HepG2 (cell line): ENCODE results near the gene ZFP90. TPM values are rescaled to one million over a fixed set of nuclear protein-coding genes. Genes with fewer than 3 reads are reported as not detected.

Source experiments
- ADNP ChIP-seq: sonication (generic); formaldehyde crosslinking; IDR thresholded peaks from 2 replicates; pipeline ENCODE4 v1.4.0; 2020; ENCODE audit warnings: missing genetic modification reagents
- CBX5 ChIP-seq: sonication (generic); formaldehyde crosslinking; IDR thresholded peaks from 2 replicates; pipeline ENCODE4 v1.4.0; 2020; ENCODE audit warnings: missing genetic modification reagents, borderline replicate concordance
- E2F1 ChIP-seq: sonication (generic); formaldehyde crosslinking; IDR thresholded peaks from 2 replicates; pipeline ENCODE4 v1.5.0; 2020; ENCODE audit warnings: missing genetic modification reagents
- EHMT2 ChIP-seq: fragments of 200-600 bp; sonication (generic); IDR thresholded peaks from 2 replicates; pipeline ENCODE4 v1.7.0; 2017; ENCODE audit warnings: antibody characterized with exemption, low read depth, low read length, borderline replicate concordance
- FOXP1 ChIP-seq, 2 experiments: fragments of 450-650 bp in 1 of 2; IDR thresholded peaks; 2 replicates each; pipeline ENCODE4 v1.6.1; 2017 to 2018; ENCODE audit warnings: antibody characterized with exemption in 1 of 2
- PRDM4 ChIP-seq: sonication (generic); formaldehyde crosslinking; IDR thresholded peaks from 2 replicates; pipeline ENCODE4 v1.9.0; 2021; ENCODE audit warnings: missing genetic modification reagents, borderline replicate concordance
- U2AF2 ChIP-seq: fragments of 200-400 bp; formaldehyde crosslinking; IDR thresholded peaks from 2 replicates; pipeline ENCODE4 v1.6.1; 2017; ENCODE audit warnings: low read depth, mild to moderate bottlenecking, low read length
- ZNF205 ChIP-seq: IDR thresholded peaks from 2 replicates; pipeline ENCODE4 v1.6.1; 2018; ENCODE audit warnings: missing biosample characterization, missing genetic modification reagents
- ZNF331 ChIP-seq: sonication (generic); formaldehyde crosslinking; IDR thresholded peaks from 2 replicates; pipeline ENCODE4 v1.4.0; 2020; ENCODE audit warnings: missing genetic modification reagents
- ZNF543 ChIP-seq: sonication (generic); formaldehyde crosslinking; IDR thresholded peaks from 2 replicates; pipeline ENCODE4 v1.4.0; 2020; ENCODE audit warnings: mild to moderate bottlenecking, missing genetic modification reagents
- ZNF562 ChIP-seq: sonication (generic); formaldehyde crosslinking; IDR thresholded peaks from 2 replicates; pipeline ENCODE4 v1.8.0; 2022; ENCODE audit warnings: missing genetic modification reagents, borderline replicate concordance
- ZNF572 ChIP-seq: sonication (generic); formaldehyde crosslinking; IDR thresholded peaks from 2 replicates; pipeline ENCODE4 v1.5.1; 2020; ENCODE audit warnings: mild to moderate bottlenecking, missing genetic modification reagents
- ZNF790 ChIP-seq: sonication (generic); formaldehyde crosslinking; IDR thresholded peaks from 2 replicates; pipeline ENCODE4 v1.8.0; 2022; ENCODE audit warnings: missing genetic modification reagents, mild to moderate bottlenecking, borderline replicate concordance
- polyA plus RNA-seq, 8 experiments: library from polyadenylated mRNA; depleted of rRNA in 3 of 8; stranded (reverse) in 7 of 8; unstranded in 1 of 8; fragments of >200 nt; fragmentation: Illumina TruSeq in 4 of 8; extraction: Trizol in 4 of 8; gene quantifications; 2 replicates each; pipeline versions ENCODE4 v1.2.1 to v1.2.3, GENCODE V29; 2011 to 2016; ENCODE audit warnings: low read depth in 4 of 8, missing spikeins in 1 of 8, mixed read lengths in 1 of 8; ENCODE audit not compliant: insufficient read depth in 1 of 8
- total RNA-seq, 5 experiments: library from RNA; depleted of rRNA; stranded (reverse); fragments of >200 nt; fragmentation: Illumina TruSeq; extraction: Trizol; gene quantifications; 2 replicates each; pipeline ENCODE4 v1.2.3, GENCODE V29; 2016; ENCODE audit warnings: low read depth in 1 of 5
- TF ChIP-seq, protein P1 (sequence below): sonication (generic); formaldehyde crosslinking; IDR thresholded peaks from 2 replicates; pipeline ENCODE4 v1.4.0; 2020; ENCODE audit warnings: mild to moderate bottlenecking, missing genetic modification reagents
- TF ChIP-seq, protein P2 (sequence below): sonication (generic); formaldehyde crosslinking; IDR thresholded peaks from 2 replicates; pipeline ENCODE4 v1.8.1; 2023; ENCODE audit warnings: mild to moderate bottlenecking, missing genetic modification reagents
- TF ChIP-seq, protein P3 (sequence below): sonication (generic); formaldehyde crosslinking; IDR thresholded peaks from 2 replicates; pipeline ENCODE4 v1.4.0; 2020; ENCODE audit warnings: low read depth, mild to moderate bottlenecking, missing genetic modification reagents

ZFP90 gene
- total and polyA plus RNA-seq, 2 of the 13 experiments (the other 11 are each of a cell fraction or from before 2014, with no cell fraction given): 17.6 to 18.9 TPM

DNA sequence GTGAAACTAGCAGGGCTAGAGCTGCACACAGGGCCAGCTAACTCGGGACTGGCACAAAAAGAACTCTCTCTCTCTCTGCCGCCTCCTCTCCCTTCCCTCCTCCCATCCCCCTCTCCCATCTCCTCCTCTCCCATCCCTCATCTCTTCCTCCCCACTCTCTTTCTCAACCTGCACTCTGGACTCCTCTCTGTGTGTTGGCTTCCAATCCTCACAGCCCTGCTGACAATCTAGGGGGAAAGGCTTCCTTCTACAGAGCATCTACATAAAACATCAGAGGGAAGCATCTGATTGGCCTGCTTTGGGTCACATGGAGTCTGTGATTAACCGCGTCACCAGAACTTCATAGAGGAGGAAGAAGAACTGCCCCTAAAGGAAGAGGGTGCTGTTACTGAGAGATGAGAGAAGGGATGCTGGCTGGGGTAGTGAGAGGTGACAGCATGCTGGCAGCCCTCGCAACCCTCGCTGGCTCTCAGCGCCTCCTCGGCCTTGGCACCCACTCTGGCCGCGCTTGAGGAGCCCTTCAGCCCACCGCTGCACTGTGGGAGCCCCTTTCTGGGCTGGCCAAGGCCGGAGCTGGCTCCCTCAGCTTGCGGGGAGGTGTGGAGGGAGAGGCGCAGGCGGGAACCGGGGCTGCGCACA is 12.8 kb upstream of the ZFP90 start (continued):
- TF ChIP-seq, protein P1, sequence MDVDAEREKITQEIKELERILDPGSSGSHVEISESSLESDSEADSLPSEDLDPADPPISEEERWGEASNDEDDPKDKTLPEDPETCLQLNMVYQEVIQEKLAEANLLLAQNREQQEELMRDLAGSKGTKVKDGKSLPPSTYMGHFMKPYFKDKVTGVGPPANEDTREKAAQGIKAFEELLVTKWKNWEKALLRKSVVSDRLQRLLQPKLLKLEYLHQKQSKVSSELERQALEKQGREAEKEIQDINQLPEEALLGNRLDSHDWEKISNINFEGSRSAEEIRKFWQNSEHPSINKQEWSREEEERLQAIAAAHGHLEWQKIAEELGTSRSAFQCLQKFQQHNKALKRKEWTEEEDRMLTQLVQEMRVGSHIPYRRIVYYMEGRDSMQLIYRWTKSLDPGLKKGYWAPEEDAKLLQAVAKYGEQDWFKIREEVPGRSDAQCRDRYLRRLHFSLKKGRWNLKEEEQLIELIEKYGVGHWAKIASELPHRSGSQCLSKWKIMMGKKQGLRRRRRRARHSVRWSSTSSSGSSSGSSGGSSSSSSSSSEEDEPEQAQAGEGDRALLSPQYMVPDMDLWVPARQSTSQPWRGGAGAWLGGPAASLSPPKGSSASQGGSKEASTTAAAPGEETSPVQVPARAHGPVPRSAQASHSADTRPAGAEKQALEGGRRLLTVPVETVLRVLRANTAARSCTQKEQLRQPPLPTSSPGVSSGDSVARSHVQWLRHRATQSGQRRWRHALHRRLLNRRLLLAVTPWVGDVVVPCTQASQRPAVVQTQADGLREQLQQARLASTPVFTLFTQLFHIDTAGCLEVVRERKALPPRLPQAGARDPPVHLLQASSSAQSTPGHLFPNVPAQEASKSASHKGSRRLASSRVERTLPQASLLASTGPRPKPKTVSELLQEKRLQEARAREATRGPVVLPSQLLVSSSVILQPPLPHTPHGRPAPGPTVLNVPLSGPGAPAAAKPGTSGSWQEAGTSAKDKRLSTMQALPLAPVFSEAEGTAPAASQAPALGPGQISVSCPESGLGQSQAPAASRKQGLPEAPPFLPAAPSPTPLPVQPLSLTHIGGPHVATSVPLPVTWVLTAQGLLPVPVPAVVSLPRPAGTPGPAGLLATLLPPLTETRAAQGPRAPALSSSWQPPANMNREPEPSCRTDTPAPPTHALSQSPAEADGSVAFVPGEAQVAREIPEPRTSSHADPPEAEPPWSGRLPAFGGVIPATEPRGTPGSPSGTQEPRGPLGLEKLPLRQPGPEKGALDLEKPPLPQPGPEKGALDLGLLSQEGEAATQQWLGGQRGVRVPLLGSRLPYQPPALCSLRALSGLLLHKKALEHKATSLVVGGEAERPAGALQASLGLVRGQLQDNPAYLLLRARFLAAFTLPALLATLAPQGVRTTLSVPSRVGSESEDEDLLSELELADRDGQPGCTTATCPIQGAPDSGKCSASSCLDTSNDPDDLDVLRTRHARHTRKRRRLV (CRISPR knock-in tag): no peak
- TF ChIP-seq, protein P2, sequence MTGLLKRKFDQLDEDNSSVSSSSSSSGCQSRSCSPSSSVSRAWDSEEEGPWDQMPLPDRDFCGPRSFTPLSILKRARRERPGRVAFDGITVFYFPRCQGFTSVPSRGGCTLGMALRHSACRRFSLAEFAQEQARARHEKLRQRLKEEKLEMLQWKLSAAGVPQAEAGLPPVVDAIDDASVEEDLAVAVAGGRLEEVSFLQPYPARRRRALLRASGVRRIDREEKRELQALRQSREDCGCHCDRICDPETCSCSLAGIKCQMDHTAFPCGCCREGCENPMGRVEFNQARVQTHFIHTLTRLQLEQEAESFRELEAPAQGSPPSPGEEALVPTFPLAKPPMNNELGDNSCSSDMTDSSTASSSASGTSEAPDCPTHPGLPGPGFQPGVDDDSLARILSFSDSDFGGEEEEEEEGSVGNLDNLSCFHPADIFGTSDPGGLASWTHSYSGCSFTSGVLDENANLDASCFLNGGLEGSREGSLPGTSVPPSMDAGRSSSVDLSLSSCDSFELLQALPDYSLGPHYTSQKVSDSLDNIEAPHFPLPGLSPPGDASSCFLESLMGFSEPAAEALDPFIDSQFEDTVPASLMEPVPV (CRISPR knock-in tag): no peak
- TF ChIP-seq, protein P3, sequence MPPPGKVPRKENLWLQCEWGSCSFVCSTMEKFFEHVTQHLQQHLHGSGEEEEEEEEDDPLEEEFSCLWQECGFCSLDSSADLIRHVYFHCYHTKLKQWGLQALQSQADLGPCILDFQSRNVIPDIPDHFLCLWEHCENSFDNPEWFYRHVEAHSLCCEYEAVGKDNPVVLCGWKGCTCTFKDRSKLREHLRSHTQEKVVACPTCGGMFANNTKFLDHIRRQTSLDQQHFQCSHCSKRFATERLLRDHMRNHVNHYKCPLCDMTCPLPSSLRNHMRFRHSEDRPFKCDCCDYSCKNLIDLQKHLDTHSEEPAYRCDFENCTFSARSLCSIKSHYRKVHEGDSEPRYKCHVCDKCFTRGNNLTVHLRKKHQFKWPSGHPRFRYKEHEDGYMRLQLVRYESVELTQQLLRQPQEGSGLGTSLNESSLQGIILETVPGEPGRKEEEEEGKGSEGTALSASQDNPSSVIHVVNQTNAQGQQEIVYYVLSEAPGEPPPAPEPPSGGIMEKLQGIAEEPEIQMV: no peak
- TF ChIP-seq ZNF331 (CRISPR knock-in tag) (no peak), ZNF790 (CRISPR knock-in tag) (no peak), U2AF2 (no peak), ZNF562 (CRISPR knock-in tag) (no peak), ZNF205 (no peak), EHMT2 (no peak), CBX5 (CRISPR knock-in tag) (no peak), ZNF572 (CRISPR knock-in tag) (no peak), ADNP (CRISPR knock-in tag) (no peak), PRDM4 (no peak), E2F1 (CRISPR knock-in tag) (no peak), ZNF543 (no peak), FOXP1 (IDR thresholded peaks at IDR 0.05) (no peak), FOXP1 (CRISPR knock-in tag; IDR thresholded peaks at IDR 0.05) (no peak)
